ENCODE measurements around the gene AARS2. TPM values are rescaled to one million over a fixed set of nuclear protein-coding genes. Genes with fewer than 3 reads are reported as not detected.

The AARS2 gene
- total RNA-seq, 2 donors from 2014 or later: 6.5 to 7.4 TPM

GRCh38 chr6:44297063-44298038, 15.8 kb downstream of the AARS2 start:
- no peak for DNase-seq (ENCODE audit: low spot score)
- H3K27me3 ChIP-seq: peaks cover 7 to 13% of the 10 kb centered on the region in 2 donors

DNA sequence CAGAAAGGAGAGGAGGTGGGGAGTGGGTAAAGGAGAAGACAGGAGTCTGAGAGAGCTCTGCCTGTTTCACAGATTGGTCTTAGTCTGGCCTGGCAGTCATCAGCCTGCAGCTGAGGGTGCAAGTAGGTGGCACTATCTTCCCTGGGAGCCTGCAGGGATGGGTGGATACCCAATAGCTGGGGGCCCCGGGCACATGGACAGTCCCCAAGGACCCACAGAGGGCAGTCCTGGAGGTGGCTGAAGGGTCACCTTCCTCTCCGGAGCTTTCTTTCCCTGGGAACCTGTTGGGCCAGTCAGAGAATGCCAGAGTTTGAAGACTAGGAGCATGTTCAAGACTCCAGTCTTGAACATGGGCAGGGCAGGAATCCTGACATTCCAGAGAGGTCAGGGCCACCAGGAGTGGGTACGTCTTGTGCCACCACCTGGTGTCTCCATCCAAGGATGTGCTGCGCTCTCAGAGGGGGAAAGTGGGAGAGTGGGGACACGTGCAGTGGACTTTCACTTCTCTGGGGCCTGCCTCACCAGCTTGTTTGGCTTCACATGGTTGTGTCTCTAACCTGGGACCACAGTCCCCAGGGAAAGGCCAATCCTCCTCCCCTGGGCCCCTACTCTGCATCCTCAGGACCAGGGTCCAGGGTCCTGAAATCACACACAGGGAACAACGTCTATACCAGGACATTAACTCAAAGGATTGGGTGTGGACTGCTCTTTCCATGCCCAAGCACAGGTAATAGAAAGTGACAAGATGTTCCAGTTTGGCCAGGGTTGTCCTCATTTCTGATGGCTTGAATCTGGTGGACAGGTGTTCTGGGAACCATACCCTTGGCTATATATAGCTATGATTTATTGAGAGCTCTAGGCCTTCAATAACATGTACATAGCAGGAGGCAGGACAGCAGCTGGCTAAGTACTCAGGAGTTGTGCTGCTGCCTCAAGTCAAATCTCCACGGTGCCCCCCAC, 18.0 kb downstream of the AARS2 start:
- Histone ChIP-seq H3K27me3 (peaks cover 7 to 13% of the 10 kb centered on the region in 2 donors), H3K27ac (no peak overlapping the region), H3K4me3 (no peak overlapping the region), H3K4me1 (peaks cover 0 to 15% of the 10 kb centered on the region in 2 donors), H3K9me3 (no peaks in the 10 kb centered on the region), H3K36me3 (peaks cover under 1% of the 10 kb centered on the region)
- no peak for DNase-seq (ENCODE audit: low spot score)
- TF ChIP-seq, protein P1, sequence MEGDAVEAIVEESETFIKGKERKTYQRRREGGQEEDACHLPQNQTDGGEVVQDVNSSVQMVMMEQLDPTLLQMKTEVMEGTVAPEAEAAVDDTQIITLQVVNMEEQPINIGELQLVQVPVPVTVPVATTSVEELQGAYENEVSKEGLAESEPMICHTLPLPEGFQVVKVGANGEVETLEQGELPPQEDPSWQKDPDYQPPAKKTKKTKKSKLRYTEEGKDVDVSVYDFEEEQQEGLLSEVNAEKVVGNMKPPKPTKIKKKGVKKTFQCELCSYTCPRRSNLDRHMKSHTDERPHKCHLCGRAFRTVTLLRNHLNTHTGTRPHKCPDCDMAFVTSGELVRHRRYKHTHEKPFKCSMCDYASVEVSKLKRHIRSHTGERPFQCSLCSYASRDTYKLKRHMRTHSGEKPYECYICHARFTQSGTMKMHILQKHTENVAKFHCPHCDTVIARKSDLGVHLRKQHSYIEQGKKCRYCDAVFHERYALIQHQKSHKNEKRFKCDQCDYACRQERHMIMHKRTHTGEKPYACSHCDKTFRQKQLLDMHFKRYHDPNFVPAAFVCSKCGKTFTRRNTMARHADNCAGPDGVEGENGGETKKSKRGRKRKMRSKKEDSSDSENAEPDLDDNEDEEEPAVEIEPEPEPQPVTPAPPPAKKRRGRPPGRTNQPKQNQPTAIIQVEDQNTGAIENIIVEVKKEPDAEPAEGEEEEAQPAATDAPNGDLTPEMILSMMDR (IDR thresholded peaks at IDR 0.05): no peak

More at GRCh38 chr6:44297063-44298038, 15.8 kb downstream of the AARS2 start:
- Histone ChIP-seq H3K36me3 (peaks cover 22% of the 10 kb centered on the region), H3K27ac (no peak overlapping the region), H3K4me1 (peaks cover 0 to 15% of the 10 kb centered on the region in 2 donors), H3K4me3 (peak overlapping the region; percentile 27 to 55), H3K9me3 (no peaks in the 10 kb centered on the region)
- TF ChIP-seq, protein P1 (IDR thresholded peaks at IDR 0.05): no peak

GRCh38 chr6:44292661-44293365, 20.3 kb downstream of the AARS2 start:
- H3K36me3 ChIP-seq: no peaks in the 10 kb centered on the region
- H3K27ac ChIP-seq: no peak overlapping the region
- TF ChIP-seq, protein P1 (IDR thresholded peaks at IDR 0.05): no peak
- no peak overlapping the region for H3K4me3 ChIP-seq
- peaks cover 7 to 13% of the 10 kb centered on the region in 2 donors for H3K27me3 ChIP-seq
- DNase-seq (ENCODE audit: low spot score): no peak
- no peaks in the 10 kb centered on the region for H3K9me3 ChIP-seq
- peaks cover 0 to 11% of the 10 kb centered on the region in 2 donors for H3K4me1 ChIP-seq

GRCh38 chr6:44291841-44292240, 21.3 kb downstream of the AARS2 start:
- Histone ChIP-seq H3K36me3 (no peaks in the 10 kb centered on the region), H3K27me3 (peaks cover 7 to 13% of the 10 kb centered on the region in 2 donors), H3K4me3 (no peak overlapping the region), H3K9me3 (no peaks in the 10 kb centered on the region), H3K27ac (no peak overlapping the region), H3K4me1 (peaks cover 0 to under 1% of the 10 kb centered on the region in 2 donors)
- no peak for DNase-seq (ENCODE audit: low spot score)
- TF ChIP-seq, protein P1 (IDR thresholded peaks at IDR 0.05): no peak

DNA sequence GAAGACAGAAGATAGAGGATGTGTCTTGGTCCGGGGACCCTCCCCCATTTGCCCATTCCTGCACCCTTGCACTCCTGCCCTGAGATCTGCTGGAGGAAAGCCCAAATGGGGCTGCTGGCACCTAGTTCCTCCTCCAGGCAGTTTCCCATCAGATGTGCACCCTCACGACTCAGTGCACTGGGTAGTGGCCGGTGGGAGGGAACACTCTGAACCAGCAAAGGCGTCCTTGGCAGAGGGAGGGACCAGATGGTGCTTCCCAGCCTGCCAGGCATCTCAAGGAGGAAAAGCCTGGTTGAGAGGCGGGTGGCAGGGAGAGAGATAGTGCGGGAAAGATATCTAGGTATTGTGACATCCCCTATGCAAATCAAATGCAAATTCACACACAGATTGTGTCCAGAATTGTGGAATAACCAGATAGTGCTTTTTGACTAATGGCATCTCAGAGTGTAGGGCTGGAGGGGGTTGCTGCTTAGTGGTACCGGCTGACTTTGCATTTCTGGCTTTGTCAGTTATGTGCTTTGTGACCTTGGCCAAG, 23.4 kb downstream of the AARS2 start:
- no peak overlapping the region for H3K27ac ChIP-seq
- no peak overlapping the region for H3K4me3 ChIP-seq
- peaks cover 0 to 6% of the 10 kb centered on the region in 2 donors for H3K27me3 ChIP-seq
- TF ChIP-seq, protein P1 (IDR thresholded peaks at IDR 0.05): no peak
- no peaks in the 10 kb centered on the region for H3K36me3 ChIP-seq
- H3K4me1 ChIP-seq: no peaks in the 10 kb centered on the region
- H3K9me3 ChIP-seq: no peaks in the 10 kb centered on the region
- DNase-seq (ENCODE audit: low spot score): no peak

Data from right atrium auricular region (tissue), 2 donors.